ENCODE results near the gene LST1.

The LST1 gene

DNA sequence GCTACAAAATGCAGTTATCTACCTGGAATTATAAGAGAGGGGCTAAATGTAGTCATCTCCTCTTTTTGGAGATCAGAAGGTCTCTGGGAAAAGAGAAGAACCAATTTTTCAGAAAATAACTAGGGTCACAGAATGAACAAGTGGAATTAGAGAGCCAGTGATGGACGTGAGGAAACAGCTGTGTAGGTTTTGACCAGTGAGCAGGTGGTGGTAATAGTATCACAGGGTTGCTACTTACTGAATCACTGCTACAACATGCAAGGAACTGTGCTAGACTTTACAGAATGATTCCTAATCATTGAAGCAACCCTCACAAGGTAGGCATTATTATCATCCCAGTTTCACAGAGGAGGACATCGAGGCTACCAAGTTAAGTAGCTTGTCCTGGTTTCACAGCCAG, 41.4 kb upstream of the LST1 start:
- no peak overlapping the region for H3K4me3 ChIP-seq (ENCODE audit: low read depth, low read length)
- TF ChIP-seq, protein P1, sequence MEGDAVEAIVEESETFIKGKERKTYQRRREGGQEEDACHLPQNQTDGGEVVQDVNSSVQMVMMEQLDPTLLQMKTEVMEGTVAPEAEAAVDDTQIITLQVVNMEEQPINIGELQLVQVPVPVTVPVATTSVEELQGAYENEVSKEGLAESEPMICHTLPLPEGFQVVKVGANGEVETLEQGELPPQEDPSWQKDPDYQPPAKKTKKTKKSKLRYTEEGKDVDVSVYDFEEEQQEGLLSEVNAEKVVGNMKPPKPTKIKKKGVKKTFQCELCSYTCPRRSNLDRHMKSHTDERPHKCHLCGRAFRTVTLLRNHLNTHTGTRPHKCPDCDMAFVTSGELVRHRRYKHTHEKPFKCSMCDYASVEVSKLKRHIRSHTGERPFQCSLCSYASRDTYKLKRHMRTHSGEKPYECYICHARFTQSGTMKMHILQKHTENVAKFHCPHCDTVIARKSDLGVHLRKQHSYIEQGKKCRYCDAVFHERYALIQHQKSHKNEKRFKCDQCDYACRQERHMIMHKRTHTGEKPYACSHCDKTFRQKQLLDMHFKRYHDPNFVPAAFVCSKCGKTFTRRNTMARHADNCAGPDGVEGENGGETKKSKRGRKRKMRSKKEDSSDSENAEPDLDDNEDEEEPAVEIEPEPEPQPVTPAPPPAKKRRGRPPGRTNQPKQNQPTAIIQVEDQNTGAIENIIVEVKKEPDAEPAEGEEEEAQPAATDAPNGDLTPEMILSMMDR (IDR thresholded peaks at IDR 0.05; ENCODE audit: low read depth, low read length) = no peak

DNA sequence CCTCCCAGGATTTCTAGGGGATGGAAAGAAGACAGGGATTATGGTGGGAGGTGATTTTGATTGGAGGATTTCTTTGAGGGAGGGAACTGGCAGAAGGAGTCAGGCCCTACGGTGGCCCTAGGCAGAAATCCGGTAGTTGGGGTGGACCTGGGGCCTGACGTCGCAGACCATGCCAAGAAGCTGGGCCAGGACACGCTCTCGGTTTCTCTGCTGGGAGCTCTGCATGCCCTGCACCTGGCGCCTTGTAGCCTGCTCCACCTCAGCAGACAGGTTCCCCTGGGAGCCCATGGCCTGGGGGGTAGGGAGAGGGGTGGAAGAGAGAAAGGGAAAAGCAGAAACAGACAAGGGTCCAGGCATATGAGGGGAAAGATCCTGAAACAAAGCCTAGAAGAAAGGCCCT, 40.8 kb upstream of the LST1 start:
- TF ChIP-seq, protein P1 (IDR thresholded peaks at IDR 0.05; ENCODE audit: low read depth, low read length) = no peak
- H3K4me3 ChIP-seq (ENCODE audit: low read depth, low read length) = no peak overlapping the region

DNA sequence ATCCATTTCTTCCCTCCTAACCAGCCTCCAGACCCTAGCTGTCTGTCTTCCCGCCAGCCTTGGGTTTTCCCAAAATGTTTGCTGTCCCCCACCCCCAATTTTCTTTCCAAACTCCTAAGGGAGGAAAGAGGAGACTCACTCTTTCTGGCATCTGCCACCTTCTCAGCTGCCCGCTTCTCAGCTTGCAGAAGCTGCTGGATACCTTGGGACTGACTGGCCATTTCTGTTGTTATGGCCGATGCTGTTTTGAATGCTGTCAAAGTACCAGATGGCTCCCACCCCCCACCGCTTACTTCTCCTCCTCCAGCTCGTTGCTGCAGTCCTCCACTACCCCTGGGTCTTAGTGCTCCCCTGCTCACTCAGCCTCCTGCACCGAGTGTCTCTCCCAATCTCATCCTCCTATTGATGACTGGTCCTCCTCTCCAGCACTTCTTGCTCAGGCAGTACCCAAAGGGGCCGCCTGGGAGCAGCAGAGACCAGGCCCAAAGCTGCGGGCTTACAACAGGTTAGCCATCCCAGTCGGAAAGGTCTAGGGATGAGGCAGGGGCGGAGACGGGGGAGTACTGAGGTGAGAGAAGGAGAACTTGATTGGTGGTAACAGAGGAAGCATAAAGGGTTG, 39.6 kb upstream of the LST1 start, which contains the start of gene ATP6V1G2:
TSS of gene ATP6V1G2 (minus strand) at position 270 of the 619 bp plus-strand sequence. CDS start at position 221, 49 bp downstream.
- peak within 1 kb of the TSS; percentile 59 for H3K4me3 ChIP-seq (ENCODE audit: low read depth, low read length)
- TF ChIP-seq, protein P1 (IDR thresholded peaks at IDR 0.05; ENCODE audit: low read depth, low read length) = peak; percentile 99

DNA sequence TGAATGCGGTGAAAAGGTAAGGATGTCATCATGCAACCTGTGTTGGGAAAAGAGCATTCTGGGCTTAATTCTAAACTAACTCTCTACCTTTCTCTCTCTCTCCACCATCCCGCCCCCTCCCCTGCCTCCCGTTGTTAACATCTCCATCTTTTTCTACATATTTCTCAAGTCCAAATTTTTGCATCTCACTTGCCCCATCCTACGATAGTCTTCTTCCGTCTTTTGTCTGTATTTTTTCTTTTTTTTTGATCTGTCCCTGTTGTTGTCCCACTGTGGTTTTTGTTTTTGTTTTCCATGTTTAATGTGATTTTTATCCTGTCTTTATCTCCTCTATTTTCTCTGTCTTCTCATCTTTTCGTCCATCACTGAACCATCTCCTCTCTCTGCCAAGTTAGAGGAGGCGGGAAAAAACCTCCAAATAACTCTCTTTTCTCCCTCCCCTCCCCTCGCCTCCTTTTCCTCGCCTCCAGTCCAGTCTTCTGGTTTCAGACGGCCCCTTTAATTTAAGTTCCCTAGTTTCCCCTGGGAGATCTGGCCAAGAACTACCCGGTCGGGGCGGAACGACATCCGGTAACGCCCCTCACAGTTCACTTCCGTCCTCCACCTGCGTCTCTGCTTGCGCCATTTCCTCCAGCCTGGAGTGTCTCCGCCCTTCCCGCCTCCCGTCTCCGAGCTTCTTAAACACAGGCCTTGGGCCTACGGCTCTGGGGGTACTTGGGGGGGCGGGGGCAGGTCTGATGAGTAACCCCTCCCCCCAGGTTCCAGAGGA, 38.9 kb upstream of the LST1 start, which contains the start of gene NFKBIL1:
TSS of gene NFKBIL1 (plus strand) at position 651 of the 769 bp plus-strand sequence. CDS start at position 738, 87 bp downstream.
- H3K4me3 ChIP-seq (ENCODE audit: low read depth, low read length) = peak within 1 kb of the TSS; percentile 59
- TF ChIP-seq, protein P1 (IDR thresholded peaks at IDR 0.05; ENCODE audit: low read depth, low read length) = no peak

DNA sequence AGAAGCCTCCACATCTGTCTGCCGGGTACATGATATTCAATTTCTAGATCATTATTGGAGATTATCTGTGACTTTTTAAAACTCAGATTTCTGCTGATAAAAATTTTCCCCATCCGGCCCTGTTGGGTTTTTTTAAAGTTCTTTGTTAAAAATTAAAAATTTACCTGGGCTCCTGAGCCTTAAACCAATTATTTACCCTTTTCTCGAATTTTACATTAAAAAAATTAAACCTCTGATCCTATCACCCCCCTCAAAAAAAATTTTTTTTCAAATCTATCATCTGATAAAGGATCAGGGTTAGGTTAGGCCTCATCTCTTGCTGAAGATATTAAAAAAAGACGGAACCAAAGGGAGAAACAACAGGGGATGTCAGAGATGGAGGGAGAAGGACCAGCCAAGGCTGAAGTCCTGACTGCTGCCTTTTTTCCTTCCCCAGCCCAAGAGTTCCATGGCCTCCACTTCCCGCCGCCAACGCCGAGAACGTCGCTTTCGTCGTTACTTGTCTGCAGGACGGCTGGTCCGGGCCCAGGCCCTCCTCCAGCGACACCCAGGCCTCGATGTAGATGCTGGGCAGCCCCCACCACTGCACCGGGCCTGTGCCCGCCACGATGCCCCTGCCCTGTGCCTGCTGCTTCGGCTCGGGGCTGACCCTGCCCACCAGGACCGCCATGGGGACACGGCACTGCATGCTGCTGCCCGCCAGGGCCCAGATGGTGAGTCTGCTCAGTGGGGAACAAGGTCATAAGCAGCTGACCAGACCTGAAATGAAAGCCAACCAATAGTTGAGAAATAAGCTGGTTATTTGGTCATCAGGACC, 38.1 kb upstream of the LST1 start:
- TF ChIP-seq, protein P1 (IDR thresholded peaks at IDR 0.05; ENCODE audit: low read depth, low read length) = no peak
- peak overlapping the region; percentile 59 for H3K4me3 ChIP-seq (ENCODE audit: low read depth, low read length)

DNA sequence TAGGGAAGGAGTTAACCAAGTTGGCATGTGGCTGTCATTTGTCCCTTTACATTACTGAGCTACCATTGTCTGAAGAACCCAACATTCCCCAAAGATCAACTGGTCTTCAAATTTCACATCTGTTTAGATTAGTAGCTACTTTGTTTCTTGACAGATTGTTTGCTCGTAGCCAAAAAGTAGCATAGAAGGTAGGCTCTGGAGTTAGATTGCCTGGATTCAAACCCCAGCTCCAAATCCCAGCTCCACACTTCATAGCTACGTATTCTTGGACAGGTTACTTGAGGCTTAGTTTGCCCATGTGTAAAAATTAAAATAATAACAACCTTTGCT, 37.6 kb upstream of the LST1 start:
- no peak overlapping the region for H3K4me3 ChIP-seq (ENCODE audit: low read depth, low read length)
- TF ChIP-seq, protein P1 (IDR thresholded peaks at IDR 0.05; ENCODE audit: low read depth, low read length) = no peak
